Measurements from ENCODE around the gene PTPRK. TPM values are rescaled to one million over a fixed set of nuclear protein-coding genes. Genes with fewer than 3 reads are reported as not detected.

Gene PTPRK
- total RNA-seq, 1 experiment from 2014 or later: 34.2 TPM

GRCh38 chr6:128076843-128077242 is 443.6 kb downstream of the PTPRK start:
- no peaks in the 10 kb centered on the region for H3K79me2 ChIP-seq (ENCODE audit: insufficient read depth, low read length)
- TF ChIP-seq SIN3A (IDR thresholded peaks at IDR 0.05; ENCODE audit: low read depth) (no peak), FOSL1 (IDR thresholded peaks at IDR 0.05; ENCODE audit: low read depth) (no peak)
- no peaks in the 10 kb centered on the region for H3K9me3 ChIP-seq (ENCODE audit: control insufficient read depth in 1 of 2, insufficient read depth in 1 of 2, low read depth in 1 of 2, low read length in 2 of 2)
- ChIA-PET RAD21 (ENCODE audit: low non-redundant PET in 1 of 2, low total read pairs in 2 of 2, uncharacterized antibody in 2 of 2, unreplicated experiment in 2 of 2) (no interaction called here), POLR2A (no interaction called here), CTCF (no interaction called here)
- no peaks in the 10 kb centered on the region for H3K36me3 ChIP-seq (ENCODE audit: control insufficient read depth in 1 of 2, insufficient read depth in 2 of 2, low read length in 2 of 2)
- no peaks in the 10 kb centered on the region for H4K20me1 ChIP-seq (ENCODE audit: insufficient read depth)
- H3K4me2 ChIP-seq (ENCODE audit: low read length): no peak overlapping the region
- no peak for ATAC-seq
- intact Hi-C loops (cut with micrococcal nuclease): no loop called here
- H3K9ac ChIP-seq (ENCODE audit: low read length): no peak overlapping the region
- H3K4me1 ChIP-seq (ENCODE audit: control insufficient read depth in 1 of 2, insufficient read depth in 2 of 2, low read length in 2 of 2): no peaks in the 10 kb centered on the region
- H3K4me3 ChIP-seq (replicated peaks in 1 of 2; ENCODE audit: low read depth in 1 of 2, low read length in 2 of 2): no peak overlapping the region
- H3K27me3 ChIP-seq (ENCODE audit: insufficient read depth, low read length): no peaks in the 10 kb centered on the region
- no TSS peak for BruUV-seq (replicated peaks)
- DNase-seq (ENCODE audit: low read depth, low spot score): no peak
- H2AFZ ChIP-seq (ENCODE audit: low read depth, low read length, poor library complexity, severe bottlenecking): no peak overlapping the region
- H3K27ac ChIP-seq (ENCODE audit: low read depth, low read length): no peak overlapping the region
- H3K9me2 ChIP-seq (ENCODE audit: insufficient read depth): no peaks in the 10 kb centered on the region

GRCh38 chr6:128074567-128074966 is 445.8 kb downstream of the PTPRK start:
- RAD21 ChIA-PET (ENCODE audit: low non-redundant PET in 1 of 2, low total read pairs in 2 of 2, uncharacterized antibody in 2 of 2, unreplicated experiment in 2 of 2): no interaction called here
- Histone ChIP-seq H3K9ac (ENCODE audit: low read length) (no peak overlapping the region), H3K9me2 (ENCODE audit: insufficient read depth) (no peaks in the 10 kb centered on the region), H3K27me3 (ENCODE audit: insufficient read depth, low read length) (no peaks in the 10 kb centered on the region), H4K20me1 (ENCODE audit: insufficient read depth) (no peaks in the 10 kb centered on the region), H3K4me1 (ENCODE audit: control insufficient read depth in 1 of 2, insufficient read depth in 2 of 2, low read length in 2 of 2) (no peaks in the 10 kb centered on the region), H3K9me3 (ENCODE audit: control insufficient read depth in 1 of 2, insufficient read depth in 1 of 2, low read depth in 1 of 2, low read length in 2 of 2) (no peaks in the 10 kb centered on the region), H3K4me2 (ENCODE audit: low read length) (no peak overlapping the region), H2AFZ (ENCODE audit: low read depth, low read length, poor library complexity, severe bottlenecking) (no peak overlapping the region), H3K79me2 (ENCODE audit: insufficient read depth, low read length) (no peaks in the 10 kb centered on the region), H3K4me3 (replicated peaks in 1 of 2; ENCODE audit: low read depth in 1 of 2, low read length in 2 of 2) (no peak overlapping the region), H3K27ac (ENCODE audit: low read depth, low read length) (no peak overlapping the region), H3K36me3 (ENCODE audit: control insufficient read depth in 1 of 2, insufficient read depth in 2 of 2, low read length in 2 of 2) (no peaks in the 10 kb centered on the region)
- DNase-seq (ENCODE audit: low read depth, low spot score) (no peak), ATAC-seq (no peak)
- intact Hi-C loops (cut with micrococcal nuclease): no loop called here
- POLR2A ChIA-PET: no interaction called here
- CTCF ChIA-PET: no interaction called here
- TF ChIP-seq TCF7L2 (IDR thresholded peaks at IDR 0.05; ENCODE audit: borderline replicate concordance, extremely low read depth, insufficient read depth, insufficient read length) (no peak), RAD21 (IDR thresholded peaks at IDR 0.05; ENCODE audit: low read depth) (no peak), EGR1 (IDR thresholded peaks at IDR 0.05; ENCODE audit: low read depth) (no peak), MAX (IDR thresholded peaks at IDR 0.05) (no peak), ATF3 (IDR thresholded peaks at IDR 0.05) (no peak), ELF1 (IDR thresholded peaks at IDR 0.05; ENCODE audit: borderline replicate concordance, low read depth) (no peak), EZH2phosphoT487 (IDR thresholded peaks at IDR 0.05; ENCODE audit: borderline replicate concordance) (no peak), SIN3A (IDR thresholded peaks at IDR 0.05; ENCODE audit: low read depth) (no peak), CTCF (IDR thresholded peaks at IDR 0.05 in 2 of 3, conservative IDR thresholded peaks at IDR 0.05 in 1 of 3; ENCODE audit: borderline replicate concordance in 1 of 3, insufficient read depth in 1 of 3, low read depth in 2 of 3, low read length in 2 of 3) (no peak), ZFX (IDR thresholded peaks at IDR 0.05) (no peak), CEBPB (IDR thresholded peaks at IDR 0.05; ENCODE audit: low read depth) (no peak), FOSL1 (IDR thresholded peaks at IDR 0.05; ENCODE audit: low read depth) (no peak), SRF (IDR thresholded peaks at IDR 0.05; ENCODE audit: low read depth) (no peak), SP1 (IDR thresholded peaks at IDR 0.05; ENCODE audit: low read depth) (no peak), POLR2AphosphoS5 (IDR thresholded peaks at IDR 0.05; ENCODE audit: low read depth, low read length) (no peak)
- BruUV-seq (replicated peaks): no TSS peak
